Neural progenitor cell (in vitro differentiated cells): ENCODE results near the gene SLC43A3. TPM values are rescaled to one million over a fixed set of nuclear protein-coding genes. Genes with fewer than 3 reads are reported as not detected.
"Not testable (repeated sequence)": the region's sequence is repeated elsewhere in the genome, so short reads cannot be mapped to it uniquely, and the experiment has no call there.

Experiments used
- DNase-seq: peaks from one replicate; pipeline ENCODE4 v3.0.0-alpha.2; 2016; ENCODE audit warnings: low spot score
- H2AFZ ChIP-seq: fragments of 200-600 bp; sonication (generic); replicated peaks from 2 replicates; pipeline ENCODE4 v1.6.1; 2016; ENCODE audit warnings: antibody characterized with exemption
- H3F3A ChIP-seq: fragments of 200-600 bp; sonication (generic); 2 replicates; pipeline ENCODE4 v1.6.1; 2016; ENCODE audit warnings: antibody characterized with exemption, low read depth
- H3K27ac ChIP-seq: fragments of 200-600 bp; sonication (generic); 2 replicates; pipeline ENCODE4 v1.5.1; 2016; ENCODE audit warnings: mild to moderate bottlenecking
- H3K27me3 ChIP-seq: fragments of 200-600 bp; sonication (generic); 2 replicates; pipeline ENCODE4 v1.6.1; 2016; ENCODE audit warnings: mild to moderate bottlenecking, moderate library complexity
- H3K36me3 ChIP-seq: fragments of 200-600 bp; sonication (generic); 2 replicates; pipeline ENCODE4 v1.5.1; 2016
- H3K4me1 ChIP-seq: fragments of 200-600 bp; sonication (generic); 2 replicates; pipeline ENCODE4 v1.6.1; 2016; ENCODE audit warnings: mixed run types
- H3K4me2 ChIP-seq: fragments of 200-600 bp; sonication (generic); 2 replicates; pipeline ENCODE4 v1.6.1; 2016
- H3K4me3 ChIP-seq: fragments of 200-600 bp; sonication (generic); 2 replicates; pipeline ENCODE4 v1.5.1; 2016
- H3K79me2 ChIP-seq: fragments of 200-600 bp; sonication (generic); 2 replicates; pipeline ENCODE4 v1.6.1; 2016; ENCODE audit warnings: low read depth
- H3K9ac ChIP-seq: fragments of 200-600 bp; sonication (generic); 2 replicates; pipeline ENCODE4 v1.6.1; 2016
- H3K9me3 ChIP-seq: fragments of 200-600 bp; sonication (generic); 2 replicates; pipeline ENCODE4 v1.5.1; 2016; ENCODE audit warnings: low read depth
- H4K20me1 ChIP-seq: fragments of 200-600 bp; sonication (generic); 2 replicates; pipeline ENCODE4 v1.6.1; 2016; ENCODE audit warnings: low read depth
- H3K27ac Mint-ChIP-seq: 3 replicates; pipeline ENCODE4 v1.8.0; 2021; ENCODE audit warnings: mixed read lengths
- H3K27me3 Mint-ChIP-seq: 2 replicates; pipeline ENCODE4 v1.8.0; 2022; ENCODE audit warnings: low read depth, mild to moderate bottlenecking, inconsistent platforms, moderate library complexity, mixed read lengths; ENCODE audit not compliant: insufficient read depth
- H3K36me3 Mint-ChIP-seq: 3 replicates; pipeline ENCODE4 v1.8.0; 2021; ENCODE audit warnings: mixed read lengths
- H3K4me1 Mint-ChIP-seq: 3 replicates; pipeline ENCODE4 v1.8.0; 2021; ENCODE audit warnings: mixed read lengths
- H3K4me3 Mint-ChIP-seq: 3 replicates; pipeline ENCODE4 v1.8.0; 2021; ENCODE audit warnings: mild to moderate bottlenecking, moderate library complexity, mixed read lengths
- H3K9me3 Mint-ChIP-seq: 3 replicates; pipeline ENCODE4 v1.8.0; 2020; ENCODE audit warnings: mixed read lengths
- CTCF ChIP-seq: fragments of 200-600 bp; sonication (generic); IDR thresholded peaks from 2 replicates; pipeline ENCODE4 v1.5.1; 2017; ENCODE audit warnings: antibody characterized with exemption, mild to moderate bottlenecking
- EZH2 ChIP-seq: fragments of 200-600 bp; sonication (generic); IDR thresholded peaks from 2 replicates; pipeline ENCODE4 v1.6.1; 2017; ENCODE audit warnings: antibody characterized with exemption, mild to moderate bottlenecking, moderate library complexity
- EZH2phosphoT487 ChIP-seq: fragments of 200-600 bp; sonication (generic); IDR thresholded peaks from 2 replicates; pipeline ENCODE4 v1.6.1; 2017; ENCODE audit warnings: antibody characterized with exemption
- total RNA-seq: library from RNA; depleted of rRNA; stranded (reverse); fragments of >200 nt; gene quantifications from 2 replicates; pipeline ENCODE4 v1.2.3, GENCODE V29; 2015; ENCODE audit warnings: low replicate concordance

Gene SLC43A3
- total RNA-seq, 1 donor from 2014 or later = 5.6 TPM

GRCh38 chr11:57364851-57365660 lies 61.9 kb downstream of the SLC43A3 start:
- no peak overlapping the region for H3K27ac Mint-ChIP-seq
- Histone ChIP-seq H3K4me2 (peak overlapping the region; percentile 42), H3K4me3 (no peak overlapping the region), H3K9me3 (no peaks in the 10 kb centered on the region), H3K36me3 (no peaks in the 10 kb centered on the region), H3K79me2 (no peaks in the 10 kb centered on the region), H3F3A (peaks cover 10% of the 10 kb centered on the region), H3K27ac (no peak overlapping the region), H4K20me1 (no peaks in the 10 kb centered on the region), H3K9ac (no peak overlapping the region), H3K4me1 (peaks cover 26% of the 10 kb centered on the region), H3K27me3 (no peaks in the 10 kb centered on the region), H2AFZ (peak overlapping the region; percentile 82)
- H3K4me3 Mint-ChIP-seq = peak overlapping the region; percentile 53
- peak; percentile 32 for DNase-seq
- peaks cover 7% of the 10 kb centered on the region for H3K9me3 Mint-ChIP-seq
- no peaks in the 10 kb centered on the region for H3K36me3 Mint-ChIP-seq
- H3K4me1 Mint-ChIP-seq = peaks cover 35% of the 10 kb centered on the region
- peaks cover 10% of the 10 kb centered on the region for H3K27me3 Mint-ChIP-seq
- TF ChIP-seq EZH2phosphoT487 = no peak
- no peak for TF ChIP-seq CTCF
- no peak for TF ChIP-seq EZH2

- Histone ChIP-seq H3K36me3 (no peaks in the 10 kb centered on the region), H3K4me1 (peaks cover 38% of the 10 kb centered on the region), H3K27me3 (no peaks in the 10 kb centered on the region), H3K9me3 (no peaks in the 10 kb centered on the region), H3K4me2 (no peak overlapping the region), H3K79me2 (no peaks in the 10 kb centered on the region), H4K20me1 (no peaks in the 10 kb centered on the region), H3K27ac (no peak overlapping the region), H3F3A (peaks cover 10% of the 10 kb centered on the region), H2AFZ (no peak overlapping the region), H3K9ac (no peak overlapping the region), H3K4me3 (no peak overlapping the region)
- H3K4me3 Mint-ChIP-seq = no peak overlapping the region
- no peak for DNase-seq
- H3K27me3 Mint-ChIP-seq = peaks cover 17% of the 10 kb centered on the region
- H3K36me3 Mint-ChIP-seq = no peaks in the 10 kb centered on the region
- no peak overlapping the region for H3K27ac Mint-ChIP-seq
- TF ChIP-seq EZH2phosphoT487 (no peak), EZH2 (no peak), CTCF (no peak)
- H3K9me3 Mint-ChIP-seq = peaks cover 7% of the 10 kb centered on the region
- peaks cover 42% of the 10 kb centered on the region for H3K4me1 Mint-ChIP-seq
Observed at GRCh38 chr11:57363131-57364080, 63.5 kb downstream of the SLC43A3 start.

DNA sequence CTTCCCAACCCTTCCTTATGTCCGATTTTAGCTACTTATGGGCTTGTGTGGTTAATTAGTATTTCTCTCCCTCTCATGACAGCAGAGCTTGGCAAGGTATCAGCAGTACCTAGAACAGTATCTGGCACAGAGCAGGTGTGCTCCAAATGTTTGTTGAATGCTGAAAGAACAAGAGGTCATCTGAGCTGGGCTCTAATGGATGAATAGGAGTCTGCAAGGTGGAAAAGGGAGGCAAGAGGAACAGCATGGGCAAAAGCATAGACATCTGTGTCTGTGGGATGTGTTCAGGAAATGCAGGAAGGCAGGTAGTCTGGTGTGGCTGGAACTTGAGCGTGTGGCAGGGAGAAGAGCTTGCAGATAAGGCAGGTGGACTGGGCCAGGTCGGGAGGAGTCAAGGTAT lies 65.0 kb downstream of the SLC43A3 start:
- no peaks in the 10 kb centered on the region for H3K36me3 Mint-ChIP-seq
- peaks cover 36% of the 10 kb centered on the region for H3K4me1 Mint-ChIP-seq
- H3K79me2 ChIP-seq = no peaks in the 10 kb centered on the region
- no peak overlapping the region for H3K27ac Mint-ChIP-seq
- H3F3A ChIP-seq = peaks cover 10% of the 10 kb centered on the region
- no peak overlapping the region for H3K4me2 ChIP-seq
- no peaks in the 10 kb centered on the region for H4K20me1 ChIP-seq
- H3K27me3 ChIP-seq = no peaks in the 10 kb centered on the region
- no peak for TF ChIP-seq EZH2phosphoT487
- TF ChIP-seq CTCF = no peak
- no peak for TF ChIP-seq EZH2
- no peak for DNase-seq
- no peak overlapping the region for H3K9ac ChIP-seq
- H3K36me3 ChIP-seq = no peaks in the 10 kb centered on the region
- peaks cover 17% of the 10 kb centered on the region for H3K27me3 Mint-ChIP-seq
- H3K9me3 ChIP-seq = no peaks in the 10 kb centered on the region
- no peak overlapping the region for H3K4me3 ChIP-seq
- no peak overlapping the region for H3K27ac ChIP-seq
- no peak overlapping the region for H3K4me3 Mint-ChIP-seq
- H3K9me3 Mint-ChIP-seq = peaks cover 7% of the 10 kb centered on the region
- H2AFZ ChIP-seq = no peak overlapping the region
- H3K4me1 ChIP-seq = peaks cover 37% of the 10 kb centered on the region

DNA sequence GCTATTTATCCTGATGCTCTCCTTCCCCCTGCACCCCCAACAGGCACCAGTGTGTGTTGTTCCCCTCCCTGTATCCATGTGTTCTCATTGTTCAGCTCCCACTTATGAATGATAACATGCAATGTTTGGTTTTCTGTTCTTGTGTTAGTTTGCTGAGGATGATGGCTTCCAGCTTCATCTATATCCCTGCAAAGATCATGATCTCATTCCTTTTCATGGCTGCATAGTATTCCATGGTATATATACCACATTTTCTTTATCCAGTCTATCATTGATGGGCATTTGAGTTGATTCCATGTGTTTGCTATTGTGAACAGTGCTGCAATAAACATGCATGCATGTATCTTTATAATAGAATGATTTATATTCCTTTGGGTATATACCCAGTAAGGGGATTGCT lies 65.5 kb downstream of the SLC43A3 start:
- peaks cover 15% of the 10 kb centered on the region for H3K27me3 Mint-ChIP-seq
- not testable (repeated sequence) for H3F3A ChIP-seq, DNase-seq, H3K79me2 ChIP-seq, H3K27ac Mint-ChIP-seq, H3K9me3 Mint-ChIP-seq, H3K9ac ChIP-seq, H3K4me2 ChIP-seq, H3K36me3 Mint-ChIP-seq, H3K36me3 ChIP-seq, H2AFZ ChIP-seq, H4K20me1 ChIP-seq, H3K27me3 ChIP-seq, H3K4me3 ChIP-seq, H3K9me3 ChIP-seq, H3K27ac ChIP-seq
- peaks cover 32% of the 10 kb centered on the region for H3K4me1 ChIP-seq
- peaks cover 31% of the 10 kb centered on the region for H3K4me1 Mint-ChIP-seq
- peak overlapping the region; percentile 66 for H3K4me3 Mint-ChIP-seq
